Subcutaneous abdominal adipose tissue (tissue), 5 donors: ENCODE data around the gene DPYSL4.

Experiments used
- H3K27ac ChIP-seq: one replicate; pipeline ENCODE4 v1.7.0; 2013; ENCODE audit warnings: low read depth, mild to moderate bottlenecking, inconsistent platforms, low read length, moderate library complexity
- H3K27me3 ChIP-seq, 5 donors: one replicate each; pipeline ENCODE4 v1.7.0; 2013; ENCODE audit warnings: low read length in 5 of 5, inconsistent platforms in 1 of 5; ENCODE audit not compliant: control insufficient read depth in 5 of 5, insufficient read depth in 4 of 5
- H3K36me3 ChIP-seq, 5 donors: one replicate each; pipeline ENCODE4 v1.7.0; 2013; ENCODE audit warnings: low read length in 5 of 5; ENCODE audit not compliant: control insufficient read depth in 5 of 5, insufficient read depth in 5 of 5
- H3K4me1 ChIP-seq, 5 donors: one replicate each; pipeline ENCODE4 v1.7.0; 2013; ENCODE audit warnings: low read length in 5 of 5, mild to moderate bottlenecking in 3 of 5, moderate library complexity in 1 of 5; ENCODE audit not compliant: control insufficient read depth in 5 of 5, insufficient read depth in 5 of 5
- H3K4me3 ChIP-seq, 5 donors: one replicate each; pipeline ENCODE4 v1.7.0; 2013; ENCODE audit warnings: low read length in 5 of 5, low read depth in 1 of 5
- H3K9ac ChIP-seq, 5 donors: one replicate each; pipeline ENCODE4 v1.7.0; 2013; ENCODE audit warnings: low read length in 5 of 5, mild to moderate bottlenecking in 4 of 5, moderate library complexity in 3 of 5
- H3K9me3 ChIP-seq, 5 donors: one replicate each; pipeline ENCODE4 v1.7.0; 2013; ENCODE audit warnings: low read length in 5 of 5; ENCODE audit not compliant: control insufficient read depth in 5 of 5
- donor health status: healthy.
- donor health status: healthy.
- donor health status: healthy.
- donor health status: healthy.
- donor health status: healthy.

DPYSL4 gene

GRCh38 chr10:132185601-132186487 lies 904 bp upstream of the DPYSL4 start:
- Histone ChIP-seq H3K9me3 (no peaks in the 10 kb centered on the region), H3K27ac (no peak overlapping the region), H3K4me1 (peaks cover 0 to 26% (median 21%) of the 10 kb centered on the region in 5 donors), H3K4me3 (peak overlapping the region in 3 of 5 donors; percentile 45 to 56 (median 45)), H3K27me3 (peaks cover 10 to 46% (median 43%) of the 10 kb centered on the region in 5 donors), H3K9ac (no peak overlapping the region), H3K36me3 (no peaks in the 10 kb centered on the region)

- Histone ChIP-seq H3K4me3 (peak overlapping the region in 2 of 5 donors; percentile 47 to 51), H3K9me3 (no peaks in the 10 kb centered on the region), H3K27ac (no peak overlapping the region), H3K4me1 (peaks cover 2 to 26% (median 21%) of the 10 kb centered on the region in 5 donors), H3K36me3 (no peaks in the 10 kb centered on the region), H3K9ac (no peak overlapping the region), H3K27me3 (peaks cover 10 to 46% (median 43%) of the 10 kb centered on the region in 5 donors)
Observed at GRCh38 chr10:132187430-132188138, 836 bp downstream of the DPYSL4 start.

- Histone ChIP-seq H3K27me3 (peaks cover 10 to 53% (median 43%) of the 10 kb centered on the region in 5 donors), H3K9ac (no peak overlapping the region), H3K27ac (no peak overlapping the region), H3K36me3 (no peaks in the 10 kb centered on the region), H3K4me1 (peaks cover 2 to 26% (median 21%) of the 10 kb centered on the region in 5 donors), H3K9me3 (no peaks in the 10 kb centered on the region), H3K4me3 (no peak overlapping the region)
Observed at GRCh38 chr10:132188331-132188730, 1.6 kb downstream of the DPYSL4 start.

- no peak overlapping the region for H3K27ac ChIP-seq
- no peaks in the 10 kb centered on the region for H3K36me3 ChIP-seq
- H3K9ac ChIP-seq, result no peak overlapping the region
Observed at GRCh38 chr10:132189016-132189415, 2.3 kb downstream of the DPYSL4 start.

GRCh38 chr10:132189810-132190422 lies 3.2 kb downstream of the DPYSL4 start:
- Histone ChIP-seq H3K27ac (no peak overlapping the region), H3K4me1 (peaks cover 2 to 26% (median 21%) of the 10 kb centered on the region in 5 donors), H3K4me3 (no peak overlapping the region), H3K9ac (no peak overlapping the region), H3K27me3 (peaks cover 10 to 51% (median 44%) of the 10 kb centered on the region in 5 donors), H3K36me3 (no peaks in the 10 kb centered on the region), H3K9me3 (no peaks in the 10 kb centered on the region)

More at GRCh38 chr10:132189016-132189415, 2.3 kb downstream of the DPYSL4 start:
- Histone ChIP-seq H3K27me3 (peaks cover 10 to 54% (median 45%) of the 10 kb centered on the region in 5 donors), H3K4me3 (no peak overlapping the region), H3K4me1 (peaks cover 2 to 26% (median 21%) of the 10 kb centered on the region in 5 donors), H3K9me3 (no peaks in the 10 kb centered on the region)

GRCh38 chr10:132192076-132192975 lies 5.6 kb downstream of the DPYSL4 start:
- Histone ChIP-seq H3K4me3 (no peak overlapping the region), H3K9me3 (no peaks in the 10 kb centered on the region), H3K27me3 (peaks cover 13 to 42% (median 37%) of the 10 kb centered on the region in 5 donors), H3K36me3 (no peaks in the 10 kb centered on the region), H3K4me1 (peaks cover 2 to 12% (median 8%) of the 10 kb centered on the region in 5 donors), H3K27ac (no peak overlapping the region), H3K9ac (no peak overlapping the region)

- Histone ChIP-seq H3K4me3 (no peak overlapping the region), H3K4me1 (peaks cover 0 to 4% (median under 1%) of the 10 kb centered on the region in 5 donors), H3K27me3 (peaks cover 8 to 38% (median 29%) of the 10 kb centered on the region in 5 donors), H3K36me3 (no peaks in the 10 kb centered on the region), H3K9me3 (no peaks in the 10 kb centered on the region), H3K9ac (no peak overlapping the region), H3K27ac (no peak overlapping the region)
Observed at GRCh38 chr10:132192991-132193665, 6.4 kb downstream of the DPYSL4 start.

GRCh38 chr10:132193907-132194552 lies 7.3 kb downstream of the DPYSL4 start:
- Histone ChIP-seq H3K4me1 (peaks cover 0 to 2% (median 0%) of the 10 kb centered on the region in 5 donors), H3K9ac (no peak overlapping the region), H3K4me3 (no peak overlapping the region), H3K9me3 (no peaks in the 10 kb centered on the region), H3K36me3 (no peaks in the 10 kb centered on the region), H3K27me3 (peaks cover 3 to 29% (median 23%) of the 10 kb centered on the region in 5 donors), H3K27ac (no peak overlapping the region)
